Measurements from ENCODE around the gene MAST4.
A peak's percentile ranks its signal among the peaks of the same experiment; 100 is the strongest.

MAST4 gene

DNA sequence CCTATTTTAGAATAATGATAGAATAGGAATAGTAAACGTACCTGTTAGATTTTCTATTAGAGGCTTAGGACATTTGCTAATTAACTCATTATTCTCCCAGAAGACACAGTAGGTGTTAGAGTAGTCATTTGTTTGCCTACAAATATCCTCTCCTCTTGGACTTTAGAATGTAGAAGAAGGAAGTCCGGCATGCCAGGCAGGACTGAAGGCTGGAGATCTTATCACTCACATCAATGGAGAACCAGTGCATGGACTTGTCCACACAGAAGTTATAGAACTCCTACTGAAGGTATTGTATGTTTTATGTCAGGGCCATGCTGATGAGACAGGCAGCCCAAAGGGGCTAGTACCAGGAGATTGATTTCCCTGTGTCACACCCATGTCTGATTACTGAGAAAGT, 557.1 kb downstream of the MAST4 start:
- Histone ChIP-seq H3K4me1 (ENCODE audit: low read length) (no peaks in the 10 kb centered on the region), H3K9me2 (replicated peaks; ENCODE audit: insufficient read depth, low read length) (no peaks in the 10 kb centered on the region), H3K27me3 (replicated peaks; ENCODE audit: insufficient read depth, low read length) (no peaks in the 10 kb centered on the region), H3K9ac (ENCODE audit: low read length) (no peak overlapping the region), H3K27ac (ENCODE audit: low read length) (no peak overlapping the region), H3K9me3 (replicated peaks; ENCODE audit: insufficient read depth, low read length) (no peaks in the 10 kb centered on the region), H3K4me3 (ENCODE audit: low read length) (no peak overlapping the region), H3K36me3 (replicated peaks; ENCODE audit: insufficient read depth, low read length) (no peaks in the 10 kb centered on the region), H3F3A (ENCODE audit: insufficient read depth, low read length) (no peaks in the 10 kb centered on the region), H3K79me2 (ENCODE audit: low read length) (no peaks in the 10 kb centered on the region), H3K4me2 (ENCODE audit: low read depth, low read length) (no peak overlapping the region), H4K20me1 (ENCODE audit: insufficient read depth, low read length) (no peaks in the 10 kb centered on the region), H2AFZ (ENCODE audit: low read length) (no peak overlapping the region)
- TF ChIP-seq EZH2 (optimal IDR thresholded peaks at IDR 0.05; ENCODE audit: low read depth, low read length) (no peak), EZH2phosphoT487 (IDR thresholded peaks at IDR 0.05; ENCODE audit: low read length) (no peak)
- TF ChIP-seq, protein P1, sequence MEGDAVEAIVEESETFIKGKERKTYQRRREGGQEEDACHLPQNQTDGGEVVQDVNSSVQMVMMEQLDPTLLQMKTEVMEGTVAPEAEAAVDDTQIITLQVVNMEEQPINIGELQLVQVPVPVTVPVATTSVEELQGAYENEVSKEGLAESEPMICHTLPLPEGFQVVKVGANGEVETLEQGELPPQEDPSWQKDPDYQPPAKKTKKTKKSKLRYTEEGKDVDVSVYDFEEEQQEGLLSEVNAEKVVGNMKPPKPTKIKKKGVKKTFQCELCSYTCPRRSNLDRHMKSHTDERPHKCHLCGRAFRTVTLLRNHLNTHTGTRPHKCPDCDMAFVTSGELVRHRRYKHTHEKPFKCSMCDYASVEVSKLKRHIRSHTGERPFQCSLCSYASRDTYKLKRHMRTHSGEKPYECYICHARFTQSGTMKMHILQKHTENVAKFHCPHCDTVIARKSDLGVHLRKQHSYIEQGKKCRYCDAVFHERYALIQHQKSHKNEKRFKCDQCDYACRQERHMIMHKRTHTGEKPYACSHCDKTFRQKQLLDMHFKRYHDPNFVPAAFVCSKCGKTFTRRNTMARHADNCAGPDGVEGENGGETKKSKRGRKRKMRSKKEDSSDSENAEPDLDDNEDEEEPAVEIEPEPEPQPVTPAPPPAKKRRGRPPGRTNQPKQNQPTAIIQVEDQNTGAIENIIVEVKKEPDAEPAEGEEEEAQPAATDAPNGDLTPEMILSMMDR (IDR thresholded peaks at IDR 0.05; ENCODE audit: low read length) = no peak
- no peak for DNase-seq

DNA sequence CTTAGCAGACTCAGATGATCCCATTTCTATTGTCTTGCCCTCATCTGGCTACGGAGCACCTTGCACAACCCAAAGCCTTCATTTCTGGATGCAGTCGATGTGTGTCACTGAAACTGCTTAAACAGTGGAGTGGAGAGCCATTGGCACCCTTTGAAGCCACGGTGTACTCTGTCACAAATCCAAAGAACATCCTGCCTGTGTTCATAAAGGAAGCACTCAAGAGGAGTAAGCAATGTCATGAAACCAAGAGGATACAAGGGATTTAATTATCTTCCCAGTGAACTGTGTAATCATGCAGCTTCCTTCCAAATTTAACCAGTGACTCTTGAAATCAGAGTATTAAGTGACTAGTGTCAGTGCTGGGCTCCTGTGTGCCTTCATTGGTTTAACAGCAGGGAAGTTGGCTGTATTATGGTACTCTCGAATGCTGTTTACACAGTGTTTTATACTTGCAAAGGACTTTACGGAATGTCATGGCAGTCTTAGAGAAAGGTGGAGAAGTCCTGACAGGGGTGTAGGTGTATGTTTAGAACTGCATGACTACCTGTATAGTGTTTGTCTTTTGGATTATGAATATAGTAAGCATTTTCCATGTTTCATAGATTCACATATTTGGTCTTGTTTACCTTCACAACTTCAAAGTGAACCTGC, 558.5 kb downstream of the MAST4 start:
- Histone ChIP-seq H3K27me3 (replicated peaks; ENCODE audit: insufficient read depth, low read length) (no peaks in the 10 kb centered on the region), H3K79me2 (ENCODE audit: low read length) (no peaks in the 10 kb centered on the region), H3K27ac (ENCODE audit: low read length) (no peak overlapping the region), H3K4me3 (ENCODE audit: low read length) (no peak overlapping the region), H3F3A (ENCODE audit: insufficient read depth, low read length) (no peaks in the 10 kb centered on the region), H3K9me3 (replicated peaks; ENCODE audit: insufficient read depth, low read length) (no peaks in the 10 kb centered on the region), H2AFZ (ENCODE audit: low read length) (no peak overlapping the region), H3K4me1 (ENCODE audit: low read length) (no peaks in the 10 kb centered on the region), H3K36me3 (replicated peaks; ENCODE audit: insufficient read depth, low read length) (no peaks in the 10 kb centered on the region), H3K9me2 (replicated peaks; ENCODE audit: insufficient read depth, low read length) (no peaks in the 10 kb centered on the region), H3K4me2 (ENCODE audit: low read depth, low read length) (no peak overlapping the region), H3K9ac (ENCODE audit: low read length) (no peak overlapping the region), H4K20me1 (ENCODE audit: insufficient read depth, low read length) (no peaks in the 10 kb centered on the region)
- DNase-seq = no peak
- no peak for TF ChIP-seq EZH2phosphoT487 (IDR thresholded peaks at IDR 0.05; ENCODE audit: low read length)
- TF ChIP-seq, protein P1 (IDR thresholded peaks at IDR 0.05; ENCODE audit: low read length) = no peak
- no peak for TF ChIP-seq EZH2 (optimal IDR thresholded peaks at IDR 0.05; ENCODE audit: low read depth, low read length)

DNA sequence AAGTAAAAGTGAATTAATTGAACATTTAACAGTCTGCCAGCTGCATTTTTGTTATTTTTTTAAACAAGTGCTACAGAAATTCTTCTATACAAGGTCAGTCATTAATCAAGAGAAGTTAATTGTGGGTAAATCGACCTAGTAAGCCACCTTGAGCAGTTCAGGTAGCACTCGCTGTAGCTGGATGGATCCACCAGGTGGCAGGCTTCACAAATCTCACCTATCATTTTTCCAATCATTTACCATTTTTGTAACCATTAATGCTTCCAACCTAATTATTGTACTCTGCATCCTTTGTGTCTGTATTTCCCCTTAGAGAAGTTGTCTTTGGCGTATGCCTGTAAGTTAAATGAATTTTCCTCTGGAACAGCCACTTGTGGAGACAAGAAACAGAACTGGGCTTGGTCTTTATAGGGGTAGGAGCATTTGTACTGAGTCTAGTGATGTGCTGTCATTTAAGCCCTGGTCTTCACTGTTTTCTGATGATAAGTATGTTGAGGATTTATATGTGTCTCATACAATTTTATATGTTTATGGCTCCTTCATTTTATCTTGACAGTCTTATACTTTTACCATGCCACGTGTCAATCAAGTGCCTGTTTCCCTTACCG, 560.9 kb downstream of the MAST4 start:
- no peak overlapping the region for H3K9ac ChIP-seq (ENCODE audit: low read length)
- no peak overlapping the region for H3K4me2 ChIP-seq (ENCODE audit: low read depth, low read length)
- TF ChIP-seq EZH2phosphoT487 (IDR thresholded peaks at IDR 0.05; ENCODE audit: low read length) = no peak
- TF ChIP-seq, protein P1 (IDR thresholded peaks at IDR 0.05; ENCODE audit: low read length) = peak; percentile 84
- no peak overlapping the region for H2AFZ ChIP-seq (ENCODE audit: low read length)
- no peaks in the 10 kb centered on the region for H3K9me3 ChIP-seq (replicated peaks; ENCODE audit: insufficient read depth, low read length)
- H3K9me2 ChIP-seq (replicated peaks; ENCODE audit: insufficient read depth, low read length) = no peaks in the 10 kb centered on the region
- no peaks in the 10 kb centered on the region for H3K36me3 ChIP-seq (replicated peaks; ENCODE audit: insufficient read depth, low read length)
- DNase-seq = peak; percentile 49
- H3K4me3 ChIP-seq (ENCODE audit: low read length) = no peak overlapping the region
- no peaks in the 10 kb centered on the region for H3K27me3 ChIP-seq (replicated peaks; ENCODE audit: insufficient read depth, low read length)
- H3F3A ChIP-seq (ENCODE audit: insufficient read depth, low read length) = no peaks in the 10 kb centered on the region
- H3K27ac ChIP-seq (ENCODE audit: low read length) = no peak overlapping the region
- no peaks in the 10 kb centered on the region for H3K4me1 ChIP-seq (ENCODE audit: low read length)
- no peaks in the 10 kb centered on the region for H3K79me2 ChIP-seq (ENCODE audit: low read length)
- no peaks in the 10 kb centered on the region for H4K20me1 ChIP-seq (ENCODE audit: insufficient read depth, low read length)

All from MM.1S (cell line).